H9 (cell line): ENCODE measurements around the gene IGF1R. TPM values are rescaled to one million over a fixed set of nuclear protein-coding genes. Genes with fewer than 3 reads are reported as not detected.
A peak's percentile ranks its signal among the peaks of the same experiment; 100 is the strongest.

ENCODE experiments used
- DNase-seq: peaks from one replicate; pipeline ENCODE4 v3.0.0-alpha.2; 2017
- H2AFZ ChIP-seq: one replicate; pipeline ENCODE4 v1.6.1; 2013; ENCODE audit warnings: mild to moderate bottlenecking, low read length, control low read depth, moderate library complexity
- H2AK5ac ChIP-seq: 2 replicates; pipeline ENCODE4 v1.6.1; 2013; ENCODE audit warnings: low read length, control low read depth, mixed read lengths; ENCODE audit not compliant: insufficient read length
- H2BK120ac ChIP-seq: one replicate; pipeline ENCODE4 v1.6.1; 2013; ENCODE audit warnings: low read depth, mild to moderate bottlenecking, low read length, control low read depth, inconsistent platforms; ENCODE audit not compliant: poor library complexity, severe bottlenecking
- H2BK12ac ChIP-seq: 2 replicates; pipeline ENCODE4 v1.6.1; 2013; ENCODE audit warnings: low read length, control low read depth, mixed read lengths, low read depth; ENCODE audit not compliant: insufficient read length
- H2BK15ac ChIP-seq: 2 replicates; pipeline ENCODE4 v1.6.1; 2013; ENCODE audit warnings: low read depth, low read length, control low read depth
- H2BK20ac ChIP-seq: one replicate; pipeline ENCODE4 v1.6.1; 2013; ENCODE audit warnings: low read depth, mild to moderate bottlenecking, low read length, control low read depth, inconsistent platforms; ENCODE audit not compliant: poor library complexity, severe bottlenecking
- H2BK5ac ChIP-seq: 2 replicates; pipeline ENCODE4 v1.6.1; 2013; ENCODE audit warnings: low read length, control low read depth, mixed read lengths; ENCODE audit not compliant: insufficient read length
- H3K14ac ChIP-seq: 2 replicates; pipeline ENCODE4 v1.6.1; 2013; ENCODE audit warnings: low read length, control low read depth; ENCODE audit not compliant: insufficient read depth
- H3K18ac ChIP-seq: 2 replicates; pipeline ENCODE4 v1.6.1; 2013; ENCODE audit warnings: low read depth, mild to moderate bottlenecking, mixed read lengths, low read length, control low read depth; ENCODE audit not compliant: insufficient read length
- H3K23ac ChIP-seq: 2 replicates; pipeline ENCODE4 v1.6.1; 2013; ENCODE audit warnings: low read length, control low read depth, mixed read lengths, low read depth; ENCODE audit not compliant: insufficient read length
- H3K23me2 ChIP-seq: 2 replicates; pipeline ENCODE4 v1.6.1; 2013; ENCODE audit warnings: low read depth, mild to moderate bottlenecking, mixed read lengths, low read length, control low read depth; ENCODE audit not compliant: insufficient read length, poor library complexity, severe bottlenecking
- H3K27ac ChIP-seq: 2 replicates; pipeline ENCODE4 v1.5.1; 2013; ENCODE audit warnings: low read length, control low read depth, mixed read lengths, low read depth; ENCODE audit not compliant: insufficient read length
- H3K27me3 ChIP-seq: 2 replicates; pipeline ENCODE4 v1.6.1; 2013; ENCODE audit warnings: low read length, control low read depth, inconsistent platforms; ENCODE audit not compliant: insufficient read depth
- H3K4ac ChIP-seq: 2 replicates; pipeline ENCODE4 v1.6.1; 2013; ENCODE audit warnings: low read depth, mild to moderate bottlenecking, control low read depth, inconsistent platforms, low read length, moderate library complexity
- H3K4me1 ChIP-seq: 2 replicates; pipeline ENCODE4 v1.6.1; 2013; ENCODE audit warnings: low read length, control low read depth, inconsistent platforms; ENCODE audit not compliant: insufficient read depth
- H3K4me2 ChIP-seq: 2 replicates; pipeline ENCODE4 v1.6.1; 2013; ENCODE audit warnings: low read length, control low read depth, mixed read lengths; ENCODE audit not compliant: insufficient read length, insufficient read depth
- H3K56ac ChIP-seq: 2 replicates; pipeline ENCODE4 v1.6.1; 2013; ENCODE audit warnings: low read depth, mild to moderate bottlenecking, mixed read lengths, low read length, control low read depth; ENCODE audit not compliant: insufficient read length
- H3K79me1 ChIP-seq: 2 replicates; pipeline ENCODE4 v1.6.1; 2013; ENCODE audit warnings: low read depth, mild to moderate bottlenecking, moderate library complexity, low read length, control low read depth, inconsistent platforms; ENCODE audit not compliant: insufficient read depth, poor library complexity, severe bottlenecking
- H3K79me2 ChIP-seq: 2 replicates; pipeline ENCODE4 v1.6.1; 2013; ENCODE audit warnings: low read length, control low read depth, inconsistent platforms; ENCODE audit not compliant: insufficient read depth
- H3K9ac ChIP-seq: 2 replicates; pipeline ENCODE4 v1.6.1; 2013; ENCODE audit warnings: low read length, control low read depth, mixed read lengths; ENCODE audit not compliant: insufficient read length; ENCODE audit errors: extremely low read depth
- H3K9me3 ChIP-seq: one replicate; pipeline ENCODE4 v1.6.1; 2013; ENCODE audit warnings: low read depth, low read length, inconsistent platforms; ENCODE audit not compliant: control insufficient read depth
- H3T11ph ChIP-seq: one replicate; pipeline ENCODE4 v1.6.1; 2013; ENCODE audit warnings: mild to moderate bottlenecking, low read length, control low read depth, inconsistent platforms
- H4K20me1 ChIP-seq: one replicate; pipeline ENCODE4 v1.6.1; 2013; ENCODE audit not compliant: control insufficient read depth, insufficient read length, insufficient read depth
- H4K5ac ChIP-seq: 2 replicates; pipeline ENCODE4 v1.6.1; 2013; ENCODE audit warnings: low read depth, mild to moderate bottlenecking, mixed read lengths, low read length, control low read depth; ENCODE audit not compliant: insufficient read length
- H4K8ac ChIP-seq: replicated peaks from 2 replicates; pipeline ENCODE4 v1.6.1; 2013; ENCODE audit warnings: low read length, control low read depth, mixed read lengths, low read depth; ENCODE audit not compliant: insufficient read length
- H4K91ac ChIP-seq: 2 replicates; pipeline ENCODE4 v1.6.1; 2013; ENCODE audit warnings: low read depth, mild to moderate bottlenecking, moderate library complexity, mixed read lengths, low read length, control low read depth; ENCODE audit not compliant: insufficient read length
- H3K27ac Mint-ChIP-seq, 3 experiments: 2 replicates in 2 of 3; 3 replicates in 1 of 3; pipeline ENCODE4 v1.8.0; 2020 to 2021; ENCODE audit warnings: mixed read lengths in 3 of 3, mild to moderate bottlenecking in 1 of 3, moderate library complexity in 1 of 3
- H3K27me3 Mint-ChIP-seq: 2 replicates; pipeline ENCODE4 v1.8.0; 2021; ENCODE audit warnings: low read depth, mild to moderate bottlenecking, moderate library complexity, mixed read lengths
- H3K36me3 Mint-ChIP-seq, 3 experiments: 2 replicates in 2 of 3; 3 replicates in 1 of 3; pipeline ENCODE4 v1.8.0; 2020 to 2021; ENCODE audit warnings: low read depth in 3 of 3, mixed read lengths in 3 of 3; ENCODE audit not compliant: insufficient read depth in 1 of 3
- H3K4me1 Mint-ChIP-seq, 2 experiments: 2 replicates each; pipeline ENCODE4 v1.8.0; 2020; ENCODE audit warnings: mixed read lengths in 2 of 2
- H3K4me3 Mint-ChIP-seq, 2 experiments: 2 replicates in 1 of 2; 3 replicates in 1 of 2; pipeline ENCODE4 v1.8.0; 2020 to 2021; ENCODE audit warnings: mild to moderate bottlenecking in 2 of 2, mixed read lengths in 2 of 2, moderate library complexity in 1 of 2
- H3K9me3 Mint-ChIP-seq, 2 experiments: 2 replicates in 1 of 2; 3 replicates in 1 of 2; pipeline ENCODE4 v1.8.0; 2020; ENCODE audit warnings: mild to moderate bottlenecking in 2 of 2, mixed read lengths in 2 of 2, moderate library complexity in 1 of 2
- CTCF ChIP-seq: fragments of 200-600 bp; sonication (generic); conservative IDR thresholded peaks from 3 replicates; pipeline ENCODE4 v1.8.0; 2021; ENCODE audit warnings: antibody characterized with exemption, mild to moderate bottlenecking
- WGBS: extraction: QIAGEN DNeasy Blood & Tissue Kit; methylation state at CpG from one replicate; pipeline ENCODE4 v1.1.7; 2013; ENCODE audit warnings: missing lambda C conversion rate, low lambda C conversion rate, mixed read lengths; ENCODE audit not compliant: insufficient read length; ENCODE audit errors: extremely low coverage; 5-methylcytosine and 5-hydroxymethylcytosine counted together
- total RNA-seq: library from RNA; stranded (reverse); gene quantifications from 2 replicates; pipeline ENCODE4 v1.2.1, GENCODE V29; 2021

The IGF1R gene
- total RNA-seq, 1 experiment from 2014 or later, result 70.0 TPM

DNA sequence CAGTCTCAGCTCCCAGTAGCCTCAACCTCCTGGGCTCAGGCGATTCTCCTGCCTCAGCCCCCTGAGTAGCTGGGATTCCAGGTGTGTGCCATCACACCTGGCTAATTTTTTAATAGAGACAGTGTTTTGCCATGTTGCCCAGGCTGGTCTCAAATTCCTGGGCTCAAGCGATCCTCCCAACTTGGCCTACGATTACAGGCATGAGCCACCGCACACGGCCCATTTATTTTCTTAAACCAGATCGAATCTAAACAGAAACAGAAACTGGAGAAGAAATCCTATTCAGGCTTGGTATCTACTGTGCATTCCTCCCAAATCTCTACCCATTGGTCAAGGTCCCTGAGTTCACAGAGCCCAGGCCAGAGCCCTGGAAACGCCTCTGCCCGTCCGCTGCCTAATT, 285.1 kb downstream of the IGF1R start:
- H2AK5ac ChIP-seq, result no peak overlapping the region
- H3T11ph ChIP-seq, result no peak overlapping the region
- H2BK12ac ChIP-seq, result no peak overlapping the region
- H3K9ac ChIP-seq, result no peak overlapping the region
- no peaks in the 10 kb centered on the region for H3K79me1 ChIP-seq
- no peaks in the 10 kb centered on the region for H3K23me2 ChIP-seq
- no peaks in the 10 kb centered on the region for H3K9me3 ChIP-seq
- no peak overlapping the region for H3K56ac ChIP-seq
- no peak for DNase-seq
- no peak overlapping the region for H3K4me2 ChIP-seq
- no peak overlapping the region for H2BK5ac ChIP-seq
- no peak overlapping the region for H3K23ac ChIP-seq
- no peaks in the 10 kb centered on the region for H3K79me2 ChIP-seq
- H4K20me1 ChIP-seq, result no peaks in the 10 kb centered on the region
- Mint-ChIP-seq H3K4me3 (no peak overlapping the region), H3K27ac (peak overlapping the region in 1 of 3 experiments; percentile 25; a peak in 2 of 7 replicates), H3K27me3 (no peaks in the 10 kb centered on the region), H3K36me3 (peaks cover 9 to 85% (median 77%) of the 10 kb centered on the region in 3 experiments; a peak in 5 of 7 replicates), H3K9me3 (no peaks in the 10 kb centered on the region), H3K4me1 (peaks cover 5% of the 10 kb centered on the region in 2 experiments; a peak in 1 of 4 replicates)
- H4K5ac ChIP-seq, result no peak overlapping the region
- H3K27ac ChIP-seq, result no peak overlapping the region
- H2BK120ac ChIP-seq, result no peak overlapping the region
- no peak overlapping the region for H4K91ac ChIP-seq
- H3K14ac ChIP-seq, result no peak overlapping the region
- H3K27me3 ChIP-seq, result no peaks in the 10 kb centered on the region
- H2BK20ac ChIP-seq, result no peak overlapping the region
- no peak overlapping the region for H2BK15ac ChIP-seq
- H3K4me1 ChIP-seq, result no peaks in the 10 kb centered on the region
- TF ChIP-seq CTCF, result no peak
- WGBS, result no CpG with 5 or more reads among the region's 9 CpGs
- H3K18ac ChIP-seq, result no peak overlapping the region
- no peak overlapping the region for H3K4ac ChIP-seq
- H2AFZ ChIP-seq, result no peak overlapping the region
- no peak overlapping the region for H4K8ac ChIP-seq
